OCI-LY3 (cell line): ENCODE results near the gene SLC9A8.

Experiments
- EZH2phosphoT487 ChIP-seq: fragments of 200-600 bp; shearing (Covaris generic); IDR thresholded peaks from 2 replicates; pipeline ENCODE4 v1.6.1; 2018; ENCODE audit warnings: antibody characterized with exemption, mixed run types, low read depth
- TF ChIP-seq, protein P1 (sequence below): fragments of 200-600, 300-600 bp; sonication (generic); IDR thresholded peaks from 2 replicates; pipeline ENCODE4 v1.5.1; 2014; ENCODE audit warnings: antibody characterized with exemption, low read length, low read depth

DNA sequence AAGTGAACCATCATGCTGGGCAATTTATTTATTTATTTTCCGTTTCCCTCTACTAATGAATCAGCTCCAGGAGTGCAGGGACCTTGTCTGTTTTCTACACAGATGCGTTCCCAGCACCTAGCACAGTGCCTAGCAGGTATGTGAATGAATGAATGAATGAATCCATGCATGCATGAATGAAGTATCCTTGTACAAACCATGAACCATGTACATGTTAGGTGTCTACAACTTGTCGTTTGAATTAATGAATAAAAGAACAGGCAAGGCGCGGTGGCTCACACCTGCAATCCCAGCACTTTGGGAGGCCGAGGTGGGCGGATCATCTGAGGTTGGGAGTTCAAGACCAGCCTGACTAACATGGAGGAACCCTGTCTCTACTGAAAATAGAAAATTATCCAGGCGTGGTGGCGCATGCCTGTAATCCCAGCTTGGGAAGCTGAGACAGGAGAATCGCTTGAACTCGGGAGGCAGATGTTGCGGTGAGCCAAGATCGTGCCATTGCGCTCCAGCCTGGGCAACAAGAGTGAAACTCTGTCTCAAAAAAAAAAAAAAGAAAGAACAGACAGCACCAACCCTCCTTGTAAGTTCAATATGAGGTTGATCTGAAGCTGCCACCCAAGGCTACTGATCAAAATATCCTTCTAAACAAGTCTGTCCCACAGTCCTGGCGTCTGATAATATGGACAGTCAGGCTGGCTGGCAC lies 27.3 kb upstream of the SLC9A8 start:
- TF ChIP-seq, protein P1, sequence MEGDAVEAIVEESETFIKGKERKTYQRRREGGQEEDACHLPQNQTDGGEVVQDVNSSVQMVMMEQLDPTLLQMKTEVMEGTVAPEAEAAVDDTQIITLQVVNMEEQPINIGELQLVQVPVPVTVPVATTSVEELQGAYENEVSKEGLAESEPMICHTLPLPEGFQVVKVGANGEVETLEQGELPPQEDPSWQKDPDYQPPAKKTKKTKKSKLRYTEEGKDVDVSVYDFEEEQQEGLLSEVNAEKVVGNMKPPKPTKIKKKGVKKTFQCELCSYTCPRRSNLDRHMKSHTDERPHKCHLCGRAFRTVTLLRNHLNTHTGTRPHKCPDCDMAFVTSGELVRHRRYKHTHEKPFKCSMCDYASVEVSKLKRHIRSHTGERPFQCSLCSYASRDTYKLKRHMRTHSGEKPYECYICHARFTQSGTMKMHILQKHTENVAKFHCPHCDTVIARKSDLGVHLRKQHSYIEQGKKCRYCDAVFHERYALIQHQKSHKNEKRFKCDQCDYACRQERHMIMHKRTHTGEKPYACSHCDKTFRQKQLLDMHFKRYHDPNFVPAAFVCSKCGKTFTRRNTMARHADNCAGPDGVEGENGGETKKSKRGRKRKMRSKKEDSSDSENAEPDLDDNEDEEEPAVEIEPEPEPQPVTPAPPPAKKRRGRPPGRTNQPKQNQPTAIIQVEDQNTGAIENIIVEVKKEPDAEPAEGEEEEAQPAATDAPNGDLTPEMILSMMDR, result no peak
- TF ChIP-seq EZH2phosphoT487, result no peak
